GM21825 (cell line): ENCODE results near the gene DUS2.
"Not testable (repeated sequence)": the region's sequence is repeated elsewhere in the genome, so short reads cannot be mapped to it uniquely, and the experiment has no call there.

Source experiments
- ATAC-seq: cut with Tn5 transposase; IDR thresholded peaks from one replicate; pipeline ENCODE4 v1.9.1; 2021; ENCODE audit warnings: mild to moderate bottlenecking, moderate library complexity; ENCODE audit not compliant: unreplicated experiment

The DUS2 gene

GRCh38 chr16:68022728-68023537, at the start of gene DUS2, which contains the start of gene DDX28:
DUS2 (plus strand) TSS chr16:68023284; CDS start chr16:68038024, 14,740 bp downstream.
DDX28 (minus strand) TSS chr16:68023232; CDS start chr16:68023202, 30 bp downstream.
- ATAC-seq: peak; percentile 72

GRCh38 chr16:67975321-67976105, 47.6 kb upstream of the DUS2 start:
- ATAC-seq: no peak

GRCh38 chr16:67976205-67976604, 46.9 kb upstream of the DUS2 start:
- no peak for ATAC-seq

- no peak for ATAC-seq
These were observed 46.1 kb upstream of the DUS2 start for GRCh38 chr16:67977005-67977404.

GRCh38 chr16:67977469-67978227, 45.4 kb upstream of the DUS2 start:
- no peak for ATAC-seq

GRCh38 chr16:67979955-67980678, 43.0 kb upstream of the DUS2 start, which contains the start of gene DPEP3:
DPEP3 (minus strand) TSS chr16:67980499; CDS start chr16:67980380, 119 bp downstream.
- no peak for ATAC-seq

GRCh38 chr16:67982011-67982696, 40.9 kb upstream of the DUS2 start:
- no peak for ATAC-seq

GRCh38 chr16:67986949-67987348, 36.1 kb upstream of the DUS2 start:
- ATAC-seq: no peak

GRCh38 chr16:67987460-67988160, 35.5 kb upstream of the DUS2 start:
- ATAC-seq: no peak

GRCh38 chr16:67988675-67989074, 34.4 kb upstream of the DUS2 start:
- no peak for ATAC-seq

- ATAC-seq: no peak
These were observed 33.6 kb upstream of the DUS2 start for GRCh38 chr16:67989322-67990017.

GRCh38 chr16:67990018-67990386, 33.1 kb upstream of the DUS2 start:
- no peak for ATAC-seq

GRCh38 chr16:67992661-67993206, 30.4 kb upstream of the DUS2 start:
- ATAC-seq: no peak

- peak; percentile 64 for ATAC-seq
These were observed 29.7 kb upstream of the DUS2 start for GRCh38 chr16:67993207-67994039.

GRCh38 chr16:67994040-67994408, 29.1 kb upstream of the DUS2 start:
- not testable (repeated sequence) for ATAC-seq

- ATAC-seq: no peak
These were observed 27.7 kb upstream of the DUS2 start for GRCh38 chr16:67995423-67995822.

- no peak for ATAC-seq
These were observed 26.4 kb upstream of the DUS2 start for GRCh38 chr16:67996666-67997065.
